Gastroesophageal sphincter (tissue), 3 donors: Measurements from ENCODE around the gene TFRC.
A peak's percentile ranks its signal among the peaks of the same experiment; 100 is the strongest.

Experiments used
- CTCF ChIP-seq, 4 experiments: fragments of 200-600 bp in 2 of 4; fragments of 450-650 bp in 2 of 4; sonication (generic) in 1 of 4; IDR thresholded peaks; one replicate each; pipeline ENCODE4 v1.5.1; 2017 to 2019; ENCODE audit warnings: antibody characterized with exemption in 4 of 4, mild to moderate bottlenecking in 2 of 4, moderate library complexity in 2 of 4
- EP300 ChIP-seq: sonication (generic); formaldehyde crosslinking; IDR thresholded peaks from one replicate; pipeline ENCODE4 v1.6.1; 2017; ENCODE audit warnings: antibody characterized with exemption, mild to moderate bottlenecking
- POLR2A ChIP-seq, 2 donors: fragments of 450-650 bp; IDR thresholded peaks; one replicate each; pipeline ENCODE4 v1.6.1; 2017; ENCODE audit warnings: antibody characterized with exemption in 2 of 2, mild to moderate bottlenecking in 2 of 2, moderate library complexity in 1 of 2
- POLR2AphosphoS5 ChIP-seq: sonication (generic); formaldehyde crosslinking; IDR thresholded peaks from one replicate; pipeline ENCODE4 v1.6.1; 2017; ENCODE audit warnings: antibody characterized with exemption

- TF ChIP-seq POLR2A (IDR thresholded peaks at IDR 0.05) (no peak), CTCF (IDR thresholded peaks at IDR 0.05) (no peak), POLR2AphosphoS5 (peak; percentile 22), EP300 (no peak)
These were observed 14.6 kb upstream of the TFRC start for GRCh38 chr3:196096382-196096953.
